IMR-90 (cell line): ENCODE data around the gene C6orf89. TPM values are rescaled to one million over a fixed set of nuclear protein-coding genes. Genes with fewer than 3 reads are reported as not detected.

Experiments
- ATAC-seq: fragments of 200-7000 bp; cut with Tn5 transposase; 2 replicates; pipeline ENCODE4 v1.9.1; 2020; ENCODE audit warnings: low read depth, mild to moderate bottlenecking, moderate library complexity
- BruUV-seq: library from RNA; stranded (reverse); fragments of 400-500 nt; replicated peaks from 2 replicates; lab custom pipeline; 2021; lab: Mats Ljungman, UMichigan
- CTCF ChIA-PET: fragments of 300-600 bp; formaldehyde crosslinking; extraction: SDS; loops from one replicate; lab custom pipeline; 2021; ENCODE audit warnings: antibody characterized with exemption; lab: Yijun Ruan, JAX
- POLR2A ChIA-PET: fragments of 300-600 bp; sonication (Branson Sonifier 250); formaldehyde crosslinking; loops from one replicate; lab custom pipeline; 2022; ENCODE audit warnings: antibody characterized with exemption; ENCODE audit not compliant: unreplicated experiment; lab: Charles Lee
- DNase-seq: peaks from one replicate; pipeline ENCODE4 v3.0.0; 2013
- H2AFZ ChIP-seq: replicated peaks from 2 replicates; pipeline ENCODE3; 2013; ENCODE audit warnings: low read length, mild to moderate bottlenecking; ENCODE audit not compliant: poor library complexity
- H2AK5ac ChIP-seq: 2 replicates; pipeline ENCODE4 v1.6.1; 2013; ENCODE audit warnings: low read depth, low read length, inconsistent platforms
- H2AK9ac ChIP-seq: replicated peaks from 2 replicates; pipeline ENCODE3; 2013; ENCODE audit warnings: mild to moderate bottlenecking, low read depth, low read length, moderate library complexity; ENCODE audit not compliant: poor library complexity
- H2BK120ac ChIP-seq: 2 replicates; pipeline ENCODE4 v1.6.1; 2013; ENCODE audit warnings: low read depth, low read length, inconsistent platforms
- H2BK15ac ChIP-seq: 3 replicates; pipeline ENCODE4 v1.6.1; 2013; ENCODE audit warnings: low read depth, low read length, inconsistent platforms
- H2BK20ac ChIP-seq: 2 replicates; pipeline ENCODE4 v1.6.1; 2013; ENCODE audit warnings: low read depth, mild to moderate bottlenecking, inconsistent platforms, low read length, moderate library complexity
- H2BK5ac ChIP-seq: 2 replicates; pipeline ENCODE4 v1.6.1; 2013; ENCODE audit warnings: mild to moderate bottlenecking, low read depth, low read length, inconsistent platforms; ENCODE audit not compliant: poor library complexity, severe bottlenecking
- H3K14ac ChIP-seq: replicated peaks from 2 replicates; pipeline ENCODE4 v1.6.1; 2013; ENCODE audit warnings: low read depth, low read length, inconsistent platforms
- H3K18ac ChIP-seq: 2 replicates; pipeline ENCODE4 v1.6.1; 2013; ENCODE audit warnings: low read depth, low read length, control low read depth
- H3K23ac ChIP-seq: 2 replicates; pipeline ENCODE4 v1.6.1; 2013; ENCODE audit warnings: low read depth, low read length, inconsistent platforms
- H3K27ac ChIP-seq: 2 replicates; pipeline ENCODE4 v1.5.1; 2013; ENCODE audit warnings: mild to moderate bottlenecking, control low read depth, low read length; ENCODE audit not compliant: insufficient read depth
- H3K27me3 ChIP-seq: 2 replicates; pipeline ENCODE4 v1.6.1; 2013; ENCODE audit warnings: low read length; ENCODE audit not compliant: control insufficient read depth, insufficient read depth
- H3K36me3 ChIP-seq: 2 replicates; pipeline ENCODE4 v1.6.1; 2013; ENCODE audit warnings: low read length, mixed read lengths; ENCODE audit not compliant: control insufficient read depth, insufficient read depth
- H3K4ac ChIP-seq: 2 replicates; pipeline ENCODE4 v1.6.1; 2013; ENCODE audit warnings: low read depth, low read length, inconsistent platforms
- H3K4me1 ChIP-seq: 2 replicates; pipeline ENCODE4 v1.6.1; 2013; ENCODE audit warnings: low read length, mixed read lengths; ENCODE audit not compliant: control insufficient read depth, insufficient read depth
- H3K4me2 ChIP-seq: 2 replicates; pipeline ENCODE4 v1.6.1; 2013; ENCODE audit warnings: low read depth, mild to moderate bottlenecking, control low read depth, low read length, moderate library complexity
- H3K4me3 ChIP-seq: 2 replicates; pipeline ENCODE4 v1.5.1; 2013; ENCODE audit warnings: low read depth, mild to moderate bottlenecking, control low read depth, low read length, moderate library complexity; ENCODE audit not compliant: insufficient read depth
- H3K56ac ChIP-seq: 2 replicates; pipeline ENCODE4 v1.6.1; 2013; ENCODE audit warnings: low read length, inconsistent platforms; ENCODE audit not compliant: insufficient read depth; ENCODE audit errors: extremely low read depth
- H3K79me1 ChIP-seq, 2 experiments: 2 replicates each; pipeline ENCODE4 v1.6.1; 2013; ENCODE audit warnings: low read length in 2 of 2, inconsistent platforms in 1 of 2, low read depth in 1 of 2
- H3K9ac ChIP-seq: 2 replicates; pipeline ENCODE4 v1.6.1; 2013; ENCODE audit warnings: low read depth, low read length, control low read depth
- H3K9me1 ChIP-seq: 2 replicates; pipeline ENCODE4 v1.6.1; 2013; ENCODE audit warnings: low read length, inconsistent platforms; ENCODE audit not compliant: insufficient read depth
- H3K9me3 ChIP-seq: 2 replicates; pipeline ENCODE4 v1.6.1; 2013; ENCODE audit warnings: low read length; ENCODE audit not compliant: control insufficient read depth, insufficient read depth
- H4K20me1 ChIP-seq: 2 replicates; pipeline ENCODE4 v1.6.1; 2013; ENCODE audit warnings: low read length, inconsistent platforms; ENCODE audit not compliant: insufficient read depth
- H4K5ac ChIP-seq: 2 replicates; pipeline ENCODE4 v1.6.1; 2013; ENCODE audit warnings: mild to moderate bottlenecking, low read depth, low read length, control low read depth
- H4K8ac ChIP-seq, 2 experiments: 2 replicates each; pipeline ENCODE4 v1.6.1; 2013; ENCODE audit warnings: low read depth in 2 of 2, low read length in 2 of 2, control low read depth in 1 of 2, inconsistent platforms in 1 of 2
- H4K91ac ChIP-seq: 2 replicates; pipeline ENCODE4 v1.6.1; 2013; ENCODE audit warnings: low read depth, low read length, inconsistent platforms; ENCODE audit not compliant: insufficient read depth
- BHLHE40 ChIP-seq: fragments of 150-350 bp; IDR thresholded peaks from 2 replicates; pipeline ENCODE4 v1.6.1; 2016; ENCODE audit warnings: mild to moderate bottlenecking, low read depth, low read length
- CHD1 ChIP-seq: IDR thresholded peaks from 2 replicates; pipeline ENCODE4 v1.6.1; 2012; ENCODE audit warnings: low read depth, low read length, improper control_type of control experiment
- FOS ChIP-seq: fragments of 150-350 bp; IDR thresholded peaks from 2 replicates; pipeline ENCODE4 v1.6.1; 2016; ENCODE audit warnings: low read depth, low read length
- MAZ ChIP-seq: IDR thresholded peaks from 2 replicates; pipeline ENCODE4 v1.6.1; 2012; ENCODE audit warnings: low read depth, mild to moderate bottlenecking, low read length, improper control_type of control experiment, moderate library complexity, borderline replicate concordance
- MXI1 ChIP-seq: IDR thresholded peaks from 2 replicates; pipeline ENCODE4 v1.6.1; 2012; ENCODE audit warnings: low read depth, mild to moderate bottlenecking, low read length, moderate library complexity, borderline replicate concordance
- NFE2L2 ChIP-seq: fragments of 150-350 bp; IDR thresholded peaks from 2 replicates; pipeline ENCODE4 v1.6.1; 2016; ENCODE audit warnings: low read depth, mild to moderate bottlenecking, low read length
- POLR2A ChIP-seq: IDR thresholded peaks from 2 replicates; pipeline ENCODE4 v1.6.1; 2012; ENCODE audit warnings: mild to moderate bottlenecking, low read depth, low read length
- RAD21 ChIP-seq: IDR thresholded peaks from 2 replicates; pipeline ENCODE4 v1.6.1; 2012; ENCODE audit warnings: low read length, improper control_type of control experiment
- RCOR1 ChIP-seq: IDR thresholded peaks from 2 replicates; pipeline ENCODE4 v1.6.1; 2012; ENCODE audit warnings: mild to moderate bottlenecking, low read length, improper control_type of control experiment; ENCODE audit not compliant: insufficient replicate concordance
- SMC3 ChIP-seq: fragments of 150-350 bp; IDR thresholded peaks from 2 replicates; pipeline ENCODE4 v1.6.1; 2016; ENCODE audit warnings: low read depth, mild to moderate bottlenecking, antibody characterized with exemption, low read length, moderate library complexity
- USF2 ChIP-seq: fragments of 150-350 bp; IDR thresholded peaks from 2 replicates; pipeline ENCODE4 v1.6.1; 2017; ENCODE audit warnings: mild to moderate bottlenecking, antibody characterized with exemption, low read length, low read depth
- WGBS, 2 experiments: methylation state at CpG; one replicate each; pipeline versions ENCODE4 v1.1.5 to v1.1.7; 2013; ENCODE audit warnings: missing lambda C conversion rate in 2 of 2; ENCODE audit not compliant: insufficient read length in 1 of 2; ENCODE audit errors: extremely low coverage in 2 of 2; 5-methylcytosine and 5-hydroxymethylcytosine counted together
- dilution Hi-C: fragments of 300-500 bp; cut with HindIII; formaldehyde crosslinking; loops from one replicate; pipeline ENCODE4 v1.14.3; 2018; ENCODE audit warnings: low sequenced_read_pairs; ENCODE audit not compliant: unreplicated experiment
- in situ Hi-C: fragments of 300-500 bp; cut with MboI; formaldehyde crosslinking; loops from 3 replicates; pipeline ENCODE4 v1.14.3; 2019; ENCODE audit warnings: low sequenced_read_pairs, inconsistent platforms, mixed read lengths
- intact Hi-C: fragments of 100-400 bp; cut with micrococcal nuclease; formaldehyde crosslinking; loops from 2 replicates; pipeline ENCODE4 v1.10.0; 2022
- polyA plus RNA-seq, 3 experiments: library from polyadenylated mRNA; depleted of rRNA; stranded (reverse); fragments of >200 nt; gene quantifications; 2 replicates each; pipeline ENCODE4 v1.2.3, GENCODE V29; 2012; ENCODE audit warnings: low replicate concordance in 1 of 3
- total RNA-seq: library from RNA; depleted of rRNA; stranded (reverse); fragments of >200 nt; gene quantifications from 2 replicates; pipeline ENCODE4 v1.2.3, GENCODE V29; 2012
- TF ChIP-seq, protein P1 (sequence below): fragments of 150-350 bp; IDR thresholded peaks from 2 replicates; pipeline ENCODE4 v1.6.1; 2016; ENCODE audit warnings: low read depth, mild to moderate bottlenecking, low read length, moderate library complexity, borderline replicate concordance

The C6orf89 gene
- total and polyA plus RNA-seq, 2 of the 4 experiments (the other 2 are of a cell fraction): 30.8 to 52.3 TPM

DNA sequence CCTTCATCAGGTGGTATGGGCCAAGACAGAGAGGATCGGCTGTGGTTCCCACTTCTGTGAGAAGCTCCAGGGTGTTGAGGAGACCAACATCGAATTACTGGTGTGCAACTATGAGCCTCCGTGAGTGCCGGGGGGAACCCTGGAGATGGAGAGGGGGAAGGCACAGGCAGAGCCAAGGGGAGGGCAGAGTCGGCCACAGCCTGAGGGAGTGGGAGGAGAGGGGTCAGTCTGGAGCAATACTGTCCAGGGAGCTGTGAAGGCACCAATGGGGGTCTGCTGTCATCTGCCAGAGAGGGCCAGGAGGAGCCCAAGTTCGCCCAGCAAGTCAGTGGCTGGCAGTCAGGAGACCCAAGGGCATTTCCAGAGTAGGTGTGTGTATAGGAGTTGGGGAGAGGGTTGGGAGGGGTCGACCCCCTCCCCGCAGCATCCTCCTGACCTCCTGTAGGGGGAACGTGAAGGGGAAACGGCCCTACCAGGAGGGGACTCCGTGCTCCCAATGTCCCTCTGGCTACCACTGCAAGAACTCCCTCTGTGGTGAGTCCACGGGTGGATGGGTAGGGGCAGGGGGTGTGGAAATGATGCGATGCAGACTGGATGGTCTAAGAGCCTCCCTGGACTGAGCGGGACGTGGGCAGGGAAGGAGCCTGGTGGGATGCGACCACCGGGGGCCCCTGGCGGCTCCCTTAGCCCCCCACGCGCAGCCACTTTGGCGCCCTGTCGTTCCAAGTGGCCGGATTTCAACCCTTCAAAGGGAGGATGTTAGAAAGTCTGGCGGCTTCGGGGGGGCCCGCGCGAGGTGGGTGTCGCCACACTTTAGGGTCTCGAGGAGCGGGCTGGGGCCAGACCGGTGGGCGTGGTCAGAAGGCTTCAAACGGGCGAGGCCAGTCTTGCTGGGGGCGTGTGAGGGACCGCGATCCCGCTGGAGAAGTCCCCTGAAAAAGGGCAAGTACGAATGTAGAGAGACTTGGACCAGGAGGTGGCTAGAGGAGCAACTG, 76.0 kb downstream of the C6orf89 start:
- DNase-seq: no peak
- Histone ChIP-seq H2BK15ac (no peak overlapping the region; the same call in 2 of the 3 replicates), H3K4me3 (no peak overlapping the region), H3K9ac (no peak overlapping the region), H2BK120ac (0 out of 2 replicates have a peak overlapping the region, but pooled peaks have one; percentile 26), H2AFZ (peak overlapping the region; percentile 54), H4K20me1 (peaks cover 4% of the 10 kb centered on the region; the same call in 1 of the 2 replicates), H4K91ac (no peak overlapping the region; the same call in 1 of the 2 replicates), H3K23ac (no peak overlapping the region), H2AK5ac (peak overlapping the region; percentile 44; the same call in 1 of the 2 replicates), H3K18ac (no peak overlapping the region), H3K14ac (no peak overlapping the region), H3K9me1 (no peaks in the 10 kb centered on the region; the same call in 1 of the 2 replicates), H3K9me3 (no peaks in the 10 kb centered on the region), H3K4ac (no peak overlapping the region), H3K27me3 (peaks cover 3% of the 10 kb centered on the region; the same call in 1 of the 2 replicates), H3K4me2 (no peak overlapping the region), H2BK20ac (peak overlapping the region; percentile 50; the same call in 1 of the 2 replicates), H3K4me1 (peaks cover 4% of the 10 kb centered on the region), H3K27ac (no peak overlapping the region), H2AK9ac (peak overlapping the region; percentile 30), H3K36me3 (peaks cover 3% of the 10 kb centered on the region; the same call in 1 of the 2 replicates), H3K79me1 (no peaks in the 10 kb centered on the region), H4K5ac (no peak overlapping the region), H4K8ac (no peak overlapping the region), H2BK5ac (no peak overlapping the region), H3K56ac (no peak overlapping the region)
- ATAC-seq: no peak
- no TSS peak for BruUV-seq
- ChIA-PET CTCF (no interaction called here), POLR2A (no interaction called here)
- intact Hi-C loops: no loop called here
- in situ Hi-C loops: no loop called here
- WGBS, 2 experiments: 55% methylated on average over 26 of the region's 40 CpGs; no CpG with 5 or more reads in 1 of the 2 experiments
- dilution Hi-C loops: no loop called here
- TF ChIP-seq MXI1 (no peak), MAZ (no peak), NFE2L2 (no peak), BHLHE40 (no peak), POLR2A (no peak), RCOR1 (no peak), SMC3 (no peak), CHD1 (no peak), USF2 (no peak), RAD21 (no peak), FOS (no peak)
- TF ChIP-seq, protein P1, sequence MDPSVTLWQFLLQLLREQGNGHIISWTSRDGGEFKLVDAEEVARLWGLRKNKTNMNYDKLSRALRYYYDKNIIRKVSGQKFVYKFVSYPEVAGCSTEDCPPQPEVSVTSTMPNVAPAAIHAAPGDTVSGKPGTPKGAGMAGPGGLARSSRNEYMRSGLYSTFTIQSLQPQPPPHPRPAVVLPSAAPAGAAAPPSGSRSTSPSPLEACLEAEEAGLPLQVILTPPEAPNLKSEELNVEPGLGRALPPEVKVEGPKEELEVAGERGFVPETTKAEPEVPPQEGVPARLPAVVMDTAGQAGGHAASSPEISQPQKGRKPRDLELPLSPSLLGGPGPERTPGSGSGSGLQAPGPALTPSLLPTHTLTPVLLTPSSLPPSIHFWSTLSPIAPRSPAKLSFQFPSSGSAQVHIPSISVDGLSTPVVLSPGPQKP: no peak
